HG02571 (cell line): ENCODE results near the gene CRTC3.
A peak's percentile ranks its signal among the peaks of the same experiment; 100 is the strongest.
"Not testable (repeated sequence)": the region's sequence is repeated elsewhere in the genome, so short reads cannot be mapped to it uniquely, and the experiment has no call there.

Source experiments
- ATAC-seq: cut with Tn5 transposase; IDR thresholded peaks from one replicate; pipeline ENCODE4 v1.9.1; 2021; ENCODE audit warnings: mild to moderate bottlenecking, moderate library complexity; ENCODE audit not compliant: unreplicated experiment

Gene CRTC3

GRCh38 chr15:90646662-90647305 lies 117.1 kb downstream of the CRTC3 start:
- ATAC-seq = no peak

DNA sequence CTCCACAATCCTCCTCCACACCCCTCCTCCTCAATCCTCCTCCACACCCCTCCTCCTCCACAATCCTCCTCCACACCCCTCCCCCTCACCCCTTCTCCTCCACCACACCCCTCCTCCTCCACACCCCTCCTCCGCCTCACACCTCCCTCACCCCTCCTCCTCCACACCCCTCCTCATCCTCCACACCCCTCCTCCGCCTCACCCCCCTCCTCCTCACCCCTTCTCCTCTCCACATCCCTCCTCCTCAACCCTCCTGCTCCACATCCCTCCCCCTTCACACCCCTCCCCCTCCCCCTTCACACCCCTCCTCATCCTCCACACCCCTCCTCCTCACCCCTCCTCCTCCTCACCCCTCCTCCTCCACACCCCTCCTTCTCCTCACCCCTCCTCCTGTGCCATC lies 117.6 kb downstream of the CRTC3 start:
- no peak for ATAC-seq

DNA sequence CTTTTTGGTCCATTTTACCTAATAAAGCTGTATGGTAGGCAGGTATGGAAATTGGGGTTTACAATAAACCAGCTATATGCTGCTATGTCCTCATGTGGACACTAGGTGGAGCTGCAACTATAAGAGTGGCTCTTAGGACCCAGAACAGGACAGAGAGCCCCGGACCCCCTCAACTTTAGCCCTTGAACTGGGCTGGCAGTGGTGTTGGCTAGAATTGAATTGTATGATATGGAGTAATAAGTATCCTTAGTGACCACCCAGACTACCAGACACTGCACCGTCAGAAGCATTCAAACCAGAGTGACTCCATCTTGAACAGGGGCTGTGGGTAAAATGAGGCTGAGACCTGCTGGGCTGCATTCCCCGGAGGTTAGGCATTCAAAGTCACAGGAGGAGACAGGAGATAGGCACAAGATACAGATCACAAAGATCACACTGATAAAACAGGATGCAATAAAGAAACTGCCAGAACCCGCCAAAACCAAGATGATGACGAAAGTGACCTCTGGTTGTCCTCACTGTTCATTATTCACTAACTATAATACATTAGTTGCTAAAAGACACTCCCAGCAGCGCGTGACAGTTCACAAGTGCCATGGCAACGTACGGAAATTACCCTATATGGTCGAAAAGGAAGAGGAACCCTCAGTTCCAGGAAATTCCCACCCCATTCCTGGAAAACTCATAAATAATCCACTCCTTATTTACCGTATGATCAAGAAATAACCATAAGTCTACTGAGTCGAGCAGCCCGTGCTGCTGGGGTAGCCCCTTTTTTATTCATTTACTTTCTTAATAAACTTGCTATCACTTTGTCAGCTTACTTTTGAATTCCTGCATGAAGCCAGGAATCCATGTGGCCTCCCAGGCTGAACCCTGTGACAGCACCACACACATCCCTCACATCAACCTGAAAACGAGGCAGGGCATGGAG lies 118.7 kb downstream of the CRTC3 start:
- ATAC-seq = no peak

- ATAC-seq = no peak
These were observed 120.6 kb downstream of the CRTC3 start for GRCh38 chr15:90650117-90650955.

GRCh38 chr15:90650956-90651689 lies 121.4 kb downstream of the CRTC3 start:
- no peak for ATAC-seq

DNA sequence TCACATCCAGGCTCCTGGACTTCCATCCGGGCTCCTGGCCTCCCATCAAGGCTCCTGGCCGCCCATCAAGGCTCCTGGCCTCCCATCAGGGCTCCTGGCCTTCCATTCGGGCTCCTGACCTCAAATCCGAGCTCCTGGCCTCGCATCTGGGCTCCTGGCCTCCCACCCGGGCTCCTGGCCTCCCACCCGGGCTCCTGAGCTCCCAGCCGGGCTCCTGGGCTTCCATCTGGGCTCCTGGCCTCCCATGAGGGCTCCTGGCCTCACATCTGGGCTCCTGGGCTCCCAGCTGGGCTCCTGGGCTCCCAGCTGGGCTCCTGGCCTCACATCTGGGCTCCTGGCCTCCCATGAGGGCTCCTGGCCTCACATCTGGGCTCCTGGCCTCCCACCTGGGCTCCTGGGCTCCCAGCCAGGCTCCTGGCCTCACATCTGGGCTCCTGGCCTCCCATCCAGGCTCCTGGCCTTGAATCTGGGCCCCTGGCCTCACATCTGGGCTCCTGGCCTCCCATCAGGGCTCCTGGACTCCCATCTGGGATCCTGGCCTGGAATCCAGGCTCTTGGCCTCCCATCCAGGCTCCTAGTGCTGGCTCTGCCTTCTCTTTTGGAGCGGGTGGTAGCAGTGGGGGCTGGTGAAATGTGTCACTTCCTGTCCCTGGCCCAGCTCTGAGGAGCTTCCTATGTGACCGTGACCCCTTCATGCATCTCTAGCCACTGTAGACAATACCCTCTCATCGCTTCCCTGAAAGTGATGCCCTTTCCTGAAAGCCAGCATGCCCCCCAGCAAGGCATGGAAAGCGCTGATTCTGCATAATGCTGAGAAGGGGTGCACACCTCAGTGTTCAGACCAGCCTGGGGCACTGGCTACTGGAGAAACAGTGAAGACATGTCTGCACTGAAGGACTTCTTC lies 124.8 kb downstream of the CRTC3 start:
- no peak for ATAC-seq

- not testable (repeated sequence) for ATAC-seq
These were observed 127.9 kb downstream of the CRTC3 start for GRCh38 chr15:90657520-90658172.

- ATAC-seq = no peak
These were observed 129.8 kb downstream of the CRTC3 start for GRCh38 chr15:90659481-90659880.

DNA sequence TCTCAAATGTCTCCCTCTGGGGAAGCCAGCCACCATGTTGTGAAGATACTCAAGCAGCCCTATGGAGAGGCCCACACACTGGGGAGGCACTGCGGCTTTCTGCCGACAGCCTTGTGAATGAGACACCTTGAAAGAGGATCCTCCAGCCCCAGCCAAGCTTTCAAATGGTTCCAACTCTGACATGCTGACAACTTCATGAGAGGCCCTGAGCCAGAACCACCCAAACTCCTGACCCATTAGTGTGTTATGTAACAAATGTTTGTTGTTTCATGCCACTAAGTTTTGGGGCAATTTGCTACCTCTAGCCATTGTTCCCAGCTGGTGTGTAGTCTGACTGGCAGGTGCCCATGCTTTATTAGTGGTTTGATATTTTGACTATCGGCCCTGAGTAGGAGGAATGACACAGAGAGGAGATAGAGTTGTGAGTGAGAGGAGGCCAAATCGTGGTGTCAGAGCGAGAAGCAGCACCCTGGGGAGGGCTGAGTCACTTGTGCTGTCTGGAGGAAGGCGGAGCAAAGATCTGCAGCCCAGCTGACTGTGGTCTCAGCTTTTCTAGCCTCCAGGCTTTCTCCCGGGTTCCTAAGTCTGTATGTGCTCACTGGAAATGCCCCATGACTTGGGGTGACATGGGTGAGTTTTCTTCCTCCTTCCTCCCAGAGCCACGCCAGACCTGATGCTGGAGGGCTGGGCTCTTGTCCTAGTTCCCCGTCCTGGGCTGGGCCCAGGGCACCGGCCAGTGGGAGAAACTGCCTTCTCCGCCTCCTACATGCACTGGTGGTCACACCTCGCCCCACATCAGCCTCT lies 130.7 kb downstream of the CRTC3 start:
- ATAC-seq = peak; percentile 63

- ATAC-seq = not testable (repeated sequence)
These were observed 131.2 kb downstream of the CRTC3 start for GRCh38 chr15:90660999-90661330.

GRCh38 chr15:90664081-90664461 lies 134.3 kb downstream of the CRTC3 start:
- ATAC-seq = not testable (repeated sequence)

DNA sequence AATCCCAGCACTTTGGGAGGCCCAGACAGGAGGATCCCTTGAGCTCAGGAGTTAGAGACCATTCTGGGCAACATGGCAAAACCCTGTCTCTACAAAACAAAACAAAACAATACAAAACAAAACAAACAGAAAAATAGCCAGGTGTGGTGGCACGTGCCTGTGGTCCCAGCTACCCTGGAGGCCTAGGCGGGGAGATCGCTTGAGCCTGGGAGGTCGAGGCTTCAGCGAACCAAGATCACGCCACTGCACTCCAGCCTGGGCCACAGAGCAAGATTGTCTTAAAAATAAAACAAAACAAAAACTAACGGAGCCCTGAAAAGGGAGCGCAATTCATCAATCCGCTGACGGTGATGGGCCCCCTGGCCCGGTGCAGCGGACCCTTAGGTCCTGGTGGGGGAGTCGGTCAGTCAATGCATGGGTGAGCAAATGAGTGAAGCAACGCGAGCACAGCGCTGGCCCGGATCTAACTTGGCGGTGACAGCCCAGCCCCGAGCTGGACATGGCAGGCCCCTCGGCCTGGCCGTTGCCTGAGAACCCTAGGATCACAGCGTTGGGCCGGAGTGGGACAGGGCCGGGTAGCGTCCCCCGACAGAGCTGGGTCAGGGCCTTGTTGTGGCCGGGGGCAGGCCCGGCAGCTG lies 135.0 kb downstream of the CRTC3 start:
- ATAC-seq = no peak

- ATAC-seq = no peak
These were observed 135.8 kb downstream of the CRTC3 start for GRCh38 chr15:90665288-90666134.

DNA sequence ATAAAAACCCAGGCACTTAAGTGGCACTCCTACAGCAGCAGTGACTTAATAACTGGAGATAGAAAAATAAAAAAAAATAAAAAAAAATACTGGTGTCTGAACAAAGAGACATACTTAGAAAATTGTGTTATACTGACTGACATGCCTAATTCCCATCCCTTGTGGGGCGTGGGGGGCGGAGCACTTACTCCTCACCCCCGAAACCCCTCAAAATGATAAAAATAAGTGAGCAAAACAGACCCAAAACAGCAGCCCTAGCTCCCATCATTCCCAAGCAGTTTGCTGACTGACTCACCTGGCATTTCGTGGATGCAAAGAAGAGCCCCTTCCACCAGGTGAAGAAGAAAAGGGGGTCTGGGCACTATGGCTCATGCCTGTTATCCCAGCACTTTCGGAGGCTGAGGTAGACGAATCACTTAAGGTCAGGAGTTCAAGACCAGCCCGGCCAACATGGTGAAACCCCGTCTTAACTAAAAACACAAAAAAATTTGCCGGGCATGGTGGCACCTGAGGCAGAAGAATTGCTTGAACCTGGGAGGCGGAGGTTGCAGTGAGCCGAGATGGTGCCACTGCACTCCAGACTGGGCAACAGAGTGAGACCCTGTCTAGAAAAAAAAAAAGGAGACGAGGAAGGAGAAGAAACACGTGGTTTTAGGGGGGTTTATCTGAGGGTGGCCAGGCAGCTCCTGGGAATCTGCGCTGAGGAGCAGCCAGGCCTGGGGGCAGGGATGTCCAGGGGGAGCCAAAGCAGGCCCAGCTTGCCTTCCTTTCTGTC lies 136.6 kb downstream of the CRTC3 start:
- ATAC-seq = no peak

- ATAC-seq = no peak
These were observed 137.5 kb downstream of the CRTC3 start for GRCh38 chr15:90667073-90667754.
